ENCODE results near the gene AHNAK2. TPM values are rescaled to one million over a fixed set of nuclear protein-coding genes. Genes with fewer than 3 reads are reported as not detected.
A peak's percentile ranks its signal among the peaks of the same experiment; 100 is the strongest.

The AHNAK2 gene
- total and polyA plus RNA-seq, 2 donors (not counting 1 experiment from before 2014, with no cell fraction given) = not detected

DNA sequence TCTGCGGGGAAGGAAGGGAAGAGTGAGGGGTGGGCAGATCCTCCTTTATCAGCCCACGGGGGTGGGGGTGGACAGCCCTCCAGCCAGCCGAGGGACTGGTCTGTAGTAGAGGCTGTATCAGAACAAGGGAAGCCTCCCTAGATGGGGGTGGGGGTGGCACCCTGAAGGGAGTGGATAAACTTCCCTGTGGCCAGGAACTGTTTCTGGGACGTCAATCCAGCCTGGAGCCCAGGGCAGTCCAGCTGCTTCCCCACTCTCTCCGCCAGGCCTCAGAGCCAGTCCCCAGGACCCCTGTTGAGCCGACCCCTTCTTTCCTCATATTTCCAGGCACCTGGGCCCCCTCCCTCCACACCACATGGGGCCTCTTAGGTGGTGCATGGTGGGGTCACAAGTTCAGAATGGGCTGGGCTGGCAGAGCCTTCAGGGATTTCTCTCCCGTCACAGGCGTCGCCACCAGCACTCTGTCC lies 46.8 kb downstream of the AHNAK2 start:
- Mint-ChIP-seq H3K4me1 (peaks cover 34% of the 10 kb centered on the region), H3K4me3 (no peak overlapping the region), H3K27ac (no peak overlapping the region), H3K27me3 (peaks cover 4% of the 10 kb centered on the region), H3K9me3 (ENCODE audit: insufficient read depth) (no peaks in the 10 kb centered on the region)
- POLR2A ChIA-PET = no interaction called here
- TF ChIP-seq, protein P1, sequence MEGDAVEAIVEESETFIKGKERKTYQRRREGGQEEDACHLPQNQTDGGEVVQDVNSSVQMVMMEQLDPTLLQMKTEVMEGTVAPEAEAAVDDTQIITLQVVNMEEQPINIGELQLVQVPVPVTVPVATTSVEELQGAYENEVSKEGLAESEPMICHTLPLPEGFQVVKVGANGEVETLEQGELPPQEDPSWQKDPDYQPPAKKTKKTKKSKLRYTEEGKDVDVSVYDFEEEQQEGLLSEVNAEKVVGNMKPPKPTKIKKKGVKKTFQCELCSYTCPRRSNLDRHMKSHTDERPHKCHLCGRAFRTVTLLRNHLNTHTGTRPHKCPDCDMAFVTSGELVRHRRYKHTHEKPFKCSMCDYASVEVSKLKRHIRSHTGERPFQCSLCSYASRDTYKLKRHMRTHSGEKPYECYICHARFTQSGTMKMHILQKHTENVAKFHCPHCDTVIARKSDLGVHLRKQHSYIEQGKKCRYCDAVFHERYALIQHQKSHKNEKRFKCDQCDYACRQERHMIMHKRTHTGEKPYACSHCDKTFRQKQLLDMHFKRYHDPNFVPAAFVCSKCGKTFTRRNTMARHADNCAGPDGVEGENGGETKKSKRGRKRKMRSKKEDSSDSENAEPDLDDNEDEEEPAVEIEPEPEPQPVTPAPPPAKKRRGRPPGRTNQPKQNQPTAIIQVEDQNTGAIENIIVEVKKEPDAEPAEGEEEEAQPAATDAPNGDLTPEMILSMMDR (IDR thresholded peaks at IDR 0.05) = no peak
- TF ChIP-seq EZH2 (IDR thresholded peaks at IDR 0.05; ENCODE audit: borderline replicate concordance, insufficient read depth, low read depth, low read length, poor library complexity, severe bottlenecking) = no peak
- Histone ChIP-seq H3K9ac (ENCODE audit: low read length) (no peak overlapping the region), H3K4me3 (ENCODE audit: control extremely low read depth in 1 of 5, extremely low read depth in 1 of 5, insufficient read depth in 1 of 5, low read depth in 2 of 5, low read length in 4 of 5) (no peak overlapping the region), H3K36me3 (replicated peaks in 1 of 2; ENCODE audit: control extremely low read depth in 1 of 2, control insufficient read depth in 1 of 2, extremely low read depth in 1 of 2, insufficient read depth in 2 of 2, low read length in 1 of 2) (peaks cover 0 to 35% of the 10 kb centered on the region in 2 experiments), H3K27ac (ENCODE audit: low read length in 2 of 2) (no peak overlapping the region), H3K79me2 (ENCODE audit: control insufficient read depth, insufficient read depth, low read length) (peaks cover 25% of the 10 kb centered on the region), H3K27me3 (replicated peaks in 1 of 4; ENCODE audit: control extremely low read depth in 1 of 4, control insufficient read depth in 3 of 4, insufficient read depth in 4 of 4, low read length in 3 of 4) (peaks cover 0 to 7% (median 2%) of the 10 kb centered on the region in 4 experiments), H4K20me1 (ENCODE audit: control insufficient read depth, insufficient read depth, low read length, poor library complexity, severe bottlenecking) (peaks cover 34% of the 10 kb centered on the region), H3K4me1 (ENCODE audit: control insufficient read depth in 2 of 2, insufficient read depth in 2 of 2, low read length in 2 of 2) (peaks cover 16 to 37% of the 10 kb centered on the region in 2 donors), H3K9me3 (ENCODE audit: control extremely low read depth in 1 of 3, control insufficient read depth in 2 of 3, insufficient read depth in 1 of 3, low read length in 2 of 3) (no peaks in the 10 kb centered on the region), H3K4me2 (replicated peaks; ENCODE audit: low read depth, low read length, poor library complexity, severe bottlenecking) (no peak overlapping the region), H2AFZ (ENCODE audit: insufficient read depth, low read depth, low read length, poor library complexity, severe bottlenecking) (no peak overlapping the region)
- intact Hi-C loops (cut with micrococcal nuclease) = no loop called here
- CTCF ChIA-PET = interaction anchor here (0.9 to 1.3 kb wide), 4 partner anchors 31 to 115 kb away, joined by 3 to 4 read pairs (median 3); no protein-coding TSS in a partner anchor
- 85% methylated on average over 3 of the region's 9 CpGs for WGBS (ENCODE audit: insufficient coverage)
- DNase-seq (no peak), ATAC-seq (ENCODE audit: low read depth) (no peak)

DNA sequence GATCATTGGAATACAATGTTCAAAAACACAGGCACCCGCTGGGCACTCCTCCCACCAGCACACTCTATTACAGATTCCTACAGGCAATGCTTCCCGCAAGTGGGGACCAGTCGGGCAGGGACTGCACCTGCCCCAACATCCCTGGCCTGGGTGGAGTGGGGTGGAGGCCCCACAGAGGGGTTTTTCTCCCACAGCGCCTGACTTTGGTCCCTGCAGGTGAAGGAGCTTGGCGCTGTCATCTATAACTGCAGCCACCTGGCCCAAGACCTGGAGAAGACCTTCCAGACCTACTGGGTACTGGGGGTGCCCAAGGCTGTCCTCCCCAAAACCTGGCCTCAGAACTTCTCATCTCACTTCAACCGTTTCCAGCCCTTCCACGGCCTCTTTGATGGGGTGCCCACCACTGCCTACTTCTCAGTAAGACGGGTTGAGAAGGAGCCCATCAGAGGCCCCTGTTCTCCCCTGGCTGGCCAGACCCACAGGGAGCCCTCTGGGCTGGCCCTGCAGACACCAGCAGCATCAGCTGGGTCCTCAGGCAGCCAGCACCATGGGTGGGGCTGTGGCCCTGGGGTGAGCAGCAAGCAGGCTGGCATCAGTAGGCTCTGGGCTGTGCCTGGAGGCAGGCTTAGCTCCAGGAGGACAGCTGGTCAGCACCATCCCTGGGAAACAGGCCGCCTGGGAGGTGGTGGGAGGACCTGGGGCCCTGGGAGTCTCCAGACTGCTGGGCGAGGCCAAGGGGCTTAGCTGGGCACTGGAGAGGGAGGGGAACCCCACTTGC lies 47.5 kb downstream of the AHNAK2 start:
- H2AFZ ChIP-seq (ENCODE audit: insufficient read depth, low read depth, low read length, poor library complexity, severe bottlenecking) = no peak overlapping the region
- H3K9ac ChIP-seq (ENCODE audit: low read length) = no peak overlapping the region
- H3K27ac Mint-ChIP-seq = no peak overlapping the region
- POLR2A ChIA-PET = no interaction called here
- H3K4me3 ChIP-seq (ENCODE audit: control extremely low read depth in 1 of 5, extremely low read depth in 1 of 5, insufficient read depth in 1 of 5, low read depth in 2 of 5, low read length in 4 of 5) = no peak overlapping the region
- 91% methylated on average over 8 of the region's 10 CpGs for WGBS (ENCODE audit: insufficient coverage)
- H3K9me3 Mint-ChIP-seq (ENCODE audit: insufficient read depth) = no peaks in the 10 kb centered on the region
- H3K4me3 Mint-ChIP-seq = no peak overlapping the region
- H3K36me3 ChIP-seq (replicated peaks in 1 of 2; ENCODE audit: control extremely low read depth in 1 of 2, control insufficient read depth in 1 of 2, extremely low read depth in 1 of 2, insufficient read depth in 2 of 2, low read length in 1 of 2) = peaks cover 0 to 35% of the 10 kb centered on the region in 2 experiments
- no peaks in the 10 kb centered on the region for H3K9me3 ChIP-seq (ENCODE audit: control extremely low read depth in 1 of 3, control insufficient read depth in 2 of 3, insufficient read depth in 1 of 3, low read length in 2 of 3)
- H3K4me2 ChIP-seq (replicated peaks; ENCODE audit: low read depth, low read length, poor library complexity, severe bottlenecking) = no peak overlapping the region
- CTCF ChIA-PET = interaction anchor here (0.9 to 1.3 kb wide), 3 partner anchors 30 to 36 kb away, joined by 3 to 4 read pairs (median 3); no protein-coding TSS in a partner anchor
- intact Hi-C loops (cut with micrococcal nuclease) = no loop called here
- H3K27me3 ChIP-seq (replicated peaks in 1 of 4; ENCODE audit: control extremely low read depth in 1 of 4, control insufficient read depth in 3 of 4, insufficient read depth in 4 of 4, low read length in 3 of 4) = peaks cover 0 to 7% (median 2%) of the 10 kb centered on the region in 4 experiments
- H3K79me2 ChIP-seq (ENCODE audit: control insufficient read depth, insufficient read depth, low read length) = peaks cover 32% of the 10 kb centered on the region
- peak; percentile 14 for DNase-seq
- ATAC-seq (ENCODE audit: low read depth) = no peak
- TF ChIP-seq, protein P1 (IDR thresholded peaks at IDR 0.05) = no peak
- TF ChIP-seq EZH2 (IDR thresholded peaks at IDR 0.05; ENCODE audit: borderline replicate concordance, insufficient read depth, low read depth, low read length, poor library complexity, severe bottlenecking) = no peak
- H3K4me1 Mint-ChIP-seq = peaks cover 37% of the 10 kb centered on the region
- H3K27me3 Mint-ChIP-seq = peaks cover 4% of the 10 kb centered on the region
- peaks cover 34% of the 10 kb centered on the region for H4K20me1 ChIP-seq (ENCODE audit: control insufficient read depth, insufficient read depth, low read length, poor library complexity, severe bottlenecking)
- H3K27ac ChIP-seq (ENCODE audit: low read length in 2 of 2) = no peak overlapping the region
- peaks cover 23 to 43% of the 10 kb centered on the region in 2 donors for H3K4me1 ChIP-seq (ENCODE audit: control insufficient read depth in 2 of 2, insufficient read depth in 2 of 2, low read length in 2 of 2)
